LHCN-M2 (cell line): ENCODE data around the gene ZC3H10. TPM values are rescaled to one million over a fixed set of nuclear protein-coding genes. Genes with fewer than 3 reads are reported as not detected.

Experiments used
- DNase-seq: peaks from one replicate; pipeline ENCODE4 v3.0.0-alpha.2; 2012; ENCODE audit warnings: low read depth
- total RNA-seq: library from RNA; depleted of rRNA; stranded (reverse); fragments of >200 nt; gene quantifications from 2 replicates; pipeline ENCODE4 v1.2.3, GENCODE V29; 2014; rRNA removed

Gene ZC3H10
- total RNA-seq, 1 experiment from 2014 or later, result 3.6 TPM

DNA sequence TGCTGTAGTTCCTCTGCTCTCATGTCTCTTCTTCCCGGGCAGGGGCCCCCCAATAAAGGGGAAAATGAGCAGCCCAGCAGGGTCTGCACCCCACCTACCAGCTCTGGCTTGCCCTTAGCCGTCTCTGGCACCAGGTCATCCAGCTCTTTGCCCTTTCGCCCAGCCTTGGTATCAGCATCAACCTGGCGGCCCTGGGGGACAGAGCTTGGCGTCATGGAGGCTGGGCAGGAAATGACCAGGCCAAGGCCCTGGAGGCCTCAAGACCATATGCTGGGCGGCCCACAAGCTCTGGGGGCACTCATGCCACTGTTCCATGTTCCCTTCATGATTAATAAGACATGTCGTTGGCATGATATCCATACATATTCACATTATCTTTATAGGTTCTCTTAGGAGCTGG lies 54.8 kb downstream of the ZC3H10 start:
- DNase-seq, result no peak

Other genes starting within 250 kb of the ZC3H10 start
- 39.5 and 54.8 TPM in 2 replicates for gene PYM1, start 190.4 kb upstream of the ZC3H10 start, total RNA-seq
- 56.0 and 71.4 TPM in 2 replicates for gene DGKA, start 187.1 kb upstream of the ZC3H10 start, total RNA-seq
- gene PMEL, start 152.2 kb upstream of the ZC3H10 start, total RNA-seq, result 0.32 and 0.52 TPM in 2 replicates
- 64.4 and 66.5 TPM in 2 replicates for gene CDK2, start 151.4 kb upstream of the ZC3H10 start, total RNA-seq
- 46.7 and 60.3 TPM in 2 replicates for gene RAB5B, start 144.2 kb upstream of the ZC3H10 start, total RNA-seq
- 16.1 and 21.8 TPM in 2 replicates for gene SUOX, start 121.0 kb upstream of the ZC3H10 start, total RNA-seq
- 2.2 and 3.4 TPM in 2 replicates for gene IKZF4, start 97.2 kb upstream of the ZC3H10 start, total RNA-seq
- 414 and 1,103 TPM in 2 replicates for gene RPS26, start 76.3 kb upstream of the ZC3H10 start, total RNA-seq
- 1.7 TPM in 1 of 2 replicates, not detected in the other for gene ERBB3, start 38.1 kb upstream of the ZC3H10 start, total RNA-seq
- gene PA2G4, start 13.7 kb upstream of the ZC3H10 start, total RNA-seq, result 247 and 307 TPM in 2 replicates
- gene RPL41, start 1.6 kb upstream of the ZC3H10 start, total RNA-seq, result 1,853 and 1,922 TPM in 2 replicates
- 169 and 173 TPM in 2 replicates for gene ESYT1, start 10.0 kb downstream of the ZC3H10 start, total RNA-seq
- 130 and 136 TPM in 2 replicates for gene MYL6B, start 34.3 kb downstream of the ZC3H10 start, total RNA-seq
- gene MYL6, start 40.1 kb downstream of the ZC3H10 start, total RNA-seq, result 1,787 and 1,859 TPM in 2 replicates
- gene SMARCC2, start 71.2 kb downstream of the ZC3H10 start, total RNA-seq, result 41.6 and 60.4 TPM in 2 replicates
- 50.3 and 52.8 TPM in 2 replicates for gene RNF41, start 103.7 kb downstream of the ZC3H10 start, total RNA-seq
- 47.1 and 57.1 TPM in 2 replicates for gene NABP2, start 106.1 kb downstream of the ZC3H10 start, total RNA-seq
- not detected in 2 replicates for gene SLC39A5, start 111.8 kb downstream of the ZC3H10 start, total RNA-seq
- gene ANKRD52, start 140.1 kb downstream of the ZC3H10 start, total RNA-seq, result 32.6 and 36.9 TPM in 2 replicates
- 16.5 and 20.8 TPM in 2 replicates for gene COQ10A, start 148.7 kb downstream of the ZC3H10 start, total RNA-seq
- 156 and 159 TPM in 2 replicates for gene CS, start 182.1 kb downstream of the ZC3H10 start, total RNA-seq
- 96.3 and 118 TPM in 2 replicates for gene CNPY2, start 197.7 kb downstream of the ZC3H10 start, total RNA-seq
- gene PAN2, start 215.7 kb downstream of the ZC3H10 start, total RNA-seq, result 17.3 and 29.0 TPM in 2 replicates
- 0.29 TPM in 1 of 2 replicates, not detected in the other for gene IL23A, start 220.6 kb downstream of the ZC3H10 start, total RNA-seq
- gene STAT2, start 241.8 kb downstream of the ZC3H10 start, total RNA-seq, result 111 and 187 TPM in 2 replicates
- gene APOF, start 244.6 kb downstream of the ZC3H10 start, total RNA-seq, result not detected in 2 replicates